OCI-LY7 (cell line): ENCODE results near the gene COQ8B.

ENCODE experiments used
- EZH2phosphoT487 ChIP-seq: fragments of 200-600 bp; sonication (generic); IDR thresholded peaks from 2 replicates; pipeline ENCODE4 v1.6.1; 2018; ENCODE audit warnings: low read depth, borderline replicate concordance, mild to moderate bottlenecking, mixed run types, antibody characterized with exemption, low read length, moderate library complexity, mixed read lengths
- TF ChIP-seq, protein P1 (sequence below): fragments of 200-600 bp; sonication (generic); conservative IDR thresholded peaks from 2 replicates; pipeline ENCODE4 v1.5.1; 2014; ENCODE audit warnings: mild to moderate bottlenecking, antibody characterized with exemption, low read length, moderate library complexity, mixed read lengths

GRCh38 chr19:40697007-40697406 lies 19.7 kb downstream of the COQ8B start:
- TF ChIP-seq, protein P1, sequence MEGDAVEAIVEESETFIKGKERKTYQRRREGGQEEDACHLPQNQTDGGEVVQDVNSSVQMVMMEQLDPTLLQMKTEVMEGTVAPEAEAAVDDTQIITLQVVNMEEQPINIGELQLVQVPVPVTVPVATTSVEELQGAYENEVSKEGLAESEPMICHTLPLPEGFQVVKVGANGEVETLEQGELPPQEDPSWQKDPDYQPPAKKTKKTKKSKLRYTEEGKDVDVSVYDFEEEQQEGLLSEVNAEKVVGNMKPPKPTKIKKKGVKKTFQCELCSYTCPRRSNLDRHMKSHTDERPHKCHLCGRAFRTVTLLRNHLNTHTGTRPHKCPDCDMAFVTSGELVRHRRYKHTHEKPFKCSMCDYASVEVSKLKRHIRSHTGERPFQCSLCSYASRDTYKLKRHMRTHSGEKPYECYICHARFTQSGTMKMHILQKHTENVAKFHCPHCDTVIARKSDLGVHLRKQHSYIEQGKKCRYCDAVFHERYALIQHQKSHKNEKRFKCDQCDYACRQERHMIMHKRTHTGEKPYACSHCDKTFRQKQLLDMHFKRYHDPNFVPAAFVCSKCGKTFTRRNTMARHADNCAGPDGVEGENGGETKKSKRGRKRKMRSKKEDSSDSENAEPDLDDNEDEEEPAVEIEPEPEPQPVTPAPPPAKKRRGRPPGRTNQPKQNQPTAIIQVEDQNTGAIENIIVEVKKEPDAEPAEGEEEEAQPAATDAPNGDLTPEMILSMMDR: no peak
- TF ChIP-seq EZH2phosphoT487: no peak
